Progenitor cell of endocrine pancreas (in vitro differentiated cells): ENCODE data around the gene SLC16A5. TPM values are rescaled to one million over a fixed set of nuclear protein-coding genes. Genes with fewer than 3 reads are reported as not detected.
A peak's percentile ranks its signal among the peaks of the same experiment; 100 is the strongest.

Experiments
- DNase-seq: peaks from one replicate; pipeline ENCODE4 v3.0.0; 2021; ENCODE audit warnings: low spot score; ENCODE audit not compliant: unreplicated experiment
- H3K27ac Mint-ChIP-seq: 2 replicates; pipeline ENCODE4 v1.8.0; 2021; ENCODE audit warnings: mild to moderate bottlenecking, moderate library complexity, mixed read lengths
- H3K27me3 Mint-ChIP-seq: 2 replicates; pipeline ENCODE4 v1.8.0; 2021; ENCODE audit warnings: mixed read lengths
- H3K36me3 Mint-ChIP-seq: 2 replicates; pipeline ENCODE4 v1.8.0; 2022; ENCODE audit warnings: mixed read lengths; ENCODE audit not compliant: insufficient read depth
- H3K4me1 Mint-ChIP-seq: 2 replicates; pipeline ENCODE4 v1.8.0; 2021; ENCODE audit warnings: low read depth, mixed read lengths
- H3K4me3 Mint-ChIP-seq: 2 replicates; pipeline ENCODE4 v1.8.0; 2021; ENCODE audit warnings: low read depth, mild to moderate bottlenecking, moderate library complexity, mixed read lengths
- H3K9me3 Mint-ChIP-seq: 2 replicates; pipeline ENCODE4 v1.8.0; 2021; ENCODE audit warnings: low read depth, mixed read lengths
- CTCF ChIP-seq: fragments of 200-600 bp; sonication (generic); IDR thresholded peaks from one replicate; pipeline ENCODE4 v1.5.0; 2021; ENCODE audit warnings: antibody characterized with exemption, mild to moderate bottlenecking; ENCODE audit not compliant: unreplicated experiment
- total RNA-seq: library from RNA; stranded (reverse); gene quantifications from 2 replicates; pipeline ENCODE4 v1.2.1, GENCODE V29; 2021

The SLC16A5 gene
- total RNA-seq, 1 donor from 2014 or later: 16.9 TPM

- no peak for TF ChIP-seq CTCF
- Mint-ChIP-seq H3K9me3 (no peaks in the 10 kb centered on the region), H3K27me3 (no peaks in the 10 kb centered on the region), H3K4me3 (no peak overlapping the region), H3K36me3 (peaks cover 21% of the 10 kb centered on the region), H3K27ac (no peak overlapping the region), H3K4me1 (peaks cover 9% of the 10 kb centered on the region)
- DNase-seq: no peak
Observed at GRCh38 chr17:75116737-75117136, 29.0 kb downstream of the SLC16A5 start.

GRCh38 chr17:75118307-75118706 is 30.6 kb downstream of the SLC16A5 start:
- H3K4me3 Mint-ChIP-seq: no peak overlapping the region
- peaks cover 5% of the 10 kb centered on the region for H3K4me1 Mint-ChIP-seq
- H3K27me3 Mint-ChIP-seq: no peaks in the 10 kb centered on the region
- peaks cover 16% of the 10 kb centered on the region for H3K36me3 Mint-ChIP-seq
- H3K27ac Mint-ChIP-seq: peak overlapping the region; percentile 59
- DNase-seq: no peak
- TF ChIP-seq CTCF: no peak
- no peaks in the 10 kb centered on the region for H3K9me3 Mint-ChIP-seq

- Mint-ChIP-seq H3K4me3 (no peak overlapping the region), H3K27me3 (no peaks in the 10 kb centered on the region), H3K4me1 (no peaks in the 10 kb centered on the region), H3K36me3 (peaks cover 9% of the 10 kb centered on the region), H3K27ac (peak overlapping the region; percentile 45), H3K9me3 (no peaks in the 10 kb centered on the region)
- DNase-seq: no peak
- TF ChIP-seq CTCF: no peak
Observed at GRCh38 chr17:75124041-75124818, 36.5 kb downstream of the SLC16A5 start.

GRCh38 chr17:75124819-75125162 is 37.0 kb downstream of the SLC16A5 start:
- peaks cover 9% of the 10 kb centered on the region for H3K36me3 Mint-ChIP-seq
- no peak for DNase-seq
- H3K4me1 Mint-ChIP-seq: no peaks in the 10 kb centered on the region
- H3K9me3 Mint-ChIP-seq: no peaks in the 10 kb centered on the region
- no peak overlapping the region for H3K27ac Mint-ChIP-seq
- no peaks in the 10 kb centered on the region for H3K27me3 Mint-ChIP-seq
- H3K4me3 Mint-ChIP-seq: no peak overlapping the region
- no peak for TF ChIP-seq CTCF

- Mint-ChIP-seq H3K4me1 (peaks cover 4% of the 10 kb centered on the region), H3K9me3 (no peaks in the 10 kb centered on the region), H3K4me3 (no peak overlapping the region), H3K27ac (no peak overlapping the region), H3K27me3 (no peaks in the 10 kb centered on the region), H3K36me3 (peaks cover 4% of the 10 kb centered on the region)
- DNase-seq: no peak
- TF ChIP-seq CTCF: no peak
Observed at GRCh38 chr17:75125984-75126383, 38.2 kb downstream of the SLC16A5 start.
